T-helper 2 cell treated with Interferon-gamma antibody and Interleukin-4, amounts not matched to agents 100 ng/mL and 5 ng/mL, for 36 hours (primary cell): Measurements from ENCODE around the gene CRTC1. TPM values are rescaled to one million over a fixed set of nuclear protein-coding genes. Genes with fewer than 3 reads are reported as not detected.

ENCODE experiments used
- intact Hi-C: fragments of 100-400 bp; cut with micrococcal nuclease; formaldehyde crosslinking; loops from one replicate; pipeline ENCODE4 v1.15.1; 2023
- total RNA-seq: library from RNA; stranded (reverse); gene quantifications from 2 replicates; pipeline ENCODE4 v1.2.3, GENCODE V29; 2022

The CRTC1 gene
- total RNA-seq, 1 donor from 2014 or later = 8.2 TPM

GRCh38 chr19:18778826-18779495, 95.5 kb downstream of the CRTC1 start:
- intact Hi-C loops = no loop called here

- intact Hi-C loops = no loop called here
Measured at GRCh38 chr19:18780081-18780480, 96.6 kb downstream of the CRTC1 start.

GRCh38 chr19:18780631-18781030, 97.2 kb downstream of the CRTC1 start:
- intact Hi-C loops = no loop called here

- intact Hi-C loops = no loop called here
Measured at GRCh38 chr19:18781047-18781600, 97.6 kb downstream of the CRTC1 start.

- intact Hi-C loops = no loop called here
Measured at GRCh38 chr19:18781885-18782527, 98.5 kb downstream of the CRTC1 start.

- intact Hi-C loops = no loop called here
Measured at GRCh38 chr19:18782559-18783225, 99.2 kb downstream of the CRTC1 start.

- intact Hi-C loops = no loop called here
Measured at GRCh38 chr19:18783958-18784785, 100.7 kb downstream of the CRTC1 start.

GRCh38 chr19:18784786-18785120, 101.3 kb downstream of the CRTC1 start:
- intact Hi-C loops = loop anchor here (5.0 kb wide), 1 partner anchor 172 kb away; the partner anchor contains the start of gene TMEM59L

- intact Hi-C loops = loop anchor here (5.0 kb wide), 1 partner anchor 173 kb away; the partner anchor contains the start of gene TMEM59L
Measured at GRCh38 chr19:18785179-18786124, 102.0 kb downstream of the CRTC1 start.

GRCh38 chr19:18788529-18789421, 105.3 kb downstream of the CRTC1 start:
- intact Hi-C loops = loop anchor here (5.0 kb wide), 1 partner anchor 176 kb away; the partner anchor contains the start of gene TMEM59L

- intact Hi-C loops = loop anchor here (5.0 kb wide), 1 partner anchor 177 kb away; the partner anchor contains the start of gene TMEM59L
Measured at GRCh38 chr19:18789422-18789869, 106.0 kb downstream of the CRTC1 start.

GRCh38 chr19:18789883-18790565, 106.5 kb downstream of the CRTC1 start:
- intact Hi-C loops = loop anchor here (5.0 to 10.0 kb wide), 2 partner anchors 55 to 178 kb away; partner anchors contain the start of gene TMEM59L

- intact Hi-C loops = loop anchor here (10.0 kb wide), 1 partner anchor 54 kb away; no protein-coding TSS in a partner anchor
Measured at GRCh38 chr19:18790566-18791314, 107.3 kb downstream of the CRTC1 start, which contains the start of gene COMP. Gene COMP (minus strand): TSS chr19:18791305. CDS start chr19:18791269, 36 bp downstream.

- intact Hi-C loops = loop anchor here (10.0 kb wide), 1 partner anchor 54 kb away; no protein-coding TSS in a partner anchor
Measured at GRCh38 chr19:18791315-18791678, 107.8 kb downstream of the CRTC1 start.

GRCh38 chr19:18792661-18793060, 109.2 kb downstream of the CRTC1 start:
- intact Hi-C loops = loop anchor here (10.0 kb wide), 1 partner anchor 52 kb away; no protein-coding TSS in a partner anchor

- intact Hi-C loops = loop anchor here (10.0 kb wide), 1 partner anchor 51 kb away; no protein-coding TSS in a partner anchor
Measured at GRCh38 chr19:18793144-18794028, 109.9 kb downstream of the CRTC1 start.
